Activated T-cell treated with anti-CD3 and anti-CD28 coated beads for 24 hours (primary cell): ENCODE results near the gene STK32C.

Experiments
- DNase-seq: peaks from one replicate; pipeline ENCODE4 v3.0.0-alpha.2; 2020; ENCODE audit warnings: low read depth

STK32C gene

GRCh38 chr10:132307823-132308586, at the start of gene STK32C:
Gene STK32C, minus strand, starts transcription at chr10:132307950. Its CDS starts 117 bp downstream, at chr10:132307833.
- peak; percentile 81 for DNase-seq

GRCh38 chr10:132356621-132357195, 49.0 kb upstream of the STK32C start:
- DNase-seq = no peak

- DNase-seq = no peak
These were observed 48.0 kb upstream of the STK32C start for GRCh38 chr10:132355754-132356153.

GRCh38 chr10:132355297-132355696, 47.5 kb upstream of the STK32C start:
- DNase-seq = no peak

DNA sequence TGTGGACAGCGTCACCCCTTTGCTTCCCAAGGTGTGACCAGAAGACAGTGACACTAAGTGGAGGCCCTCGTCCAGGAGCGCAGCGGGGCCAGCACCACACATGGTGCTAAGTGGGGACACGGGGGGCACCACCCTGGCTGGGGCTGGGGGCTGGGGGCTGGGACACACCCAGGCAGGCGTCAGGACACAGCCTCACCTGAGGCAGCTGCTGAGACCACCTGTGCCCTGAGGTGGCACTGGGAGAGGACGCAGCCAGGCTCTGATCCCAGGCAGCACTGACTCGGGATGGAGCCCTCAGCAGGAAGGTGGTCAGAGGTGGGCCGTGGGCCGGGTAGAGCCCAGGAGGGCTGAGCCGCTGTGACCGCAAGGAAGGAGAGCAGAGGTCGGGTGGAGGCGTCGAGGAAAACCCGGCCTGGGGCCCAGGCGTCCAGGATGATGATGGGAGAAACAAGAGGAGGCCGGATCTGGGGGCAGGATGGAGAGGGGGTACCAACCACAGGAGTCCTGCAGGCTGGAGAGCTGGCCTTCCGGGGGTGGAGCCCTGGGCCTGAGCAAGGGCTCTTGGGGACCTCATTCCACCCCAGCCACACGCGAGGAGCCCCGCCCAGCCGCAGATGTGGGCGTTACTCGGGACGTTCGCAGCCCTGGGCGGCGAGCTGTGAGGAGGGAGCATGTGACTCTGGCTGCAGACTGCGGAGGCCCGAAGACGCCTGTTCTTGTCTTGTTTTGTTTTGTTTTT, 46.8 kb upstream of the STK32C start:
- no peak for DNase-seq

GRCh38 chr10:132353456-132354355, 46.0 kb upstream of the STK32C start:
- DNase-seq = no peak

GRCh38 chr10:132352462-132353308, 44.9 kb upstream of the STK32C start:
- DNase-seq = peak; percentile 57

- DNase-seq = no peak
These were observed 43.9 kb upstream of the STK32C start for GRCh38 chr10:132351611-132352010.

GRCh38 chr10:132350946-132351345, 43.2 kb upstream of the STK32C start:
- no peak for DNase-seq

- DNase-seq = no peak
These were observed 42.6 kb upstream of the STK32C start for GRCh38 chr10:132350391-132350790.

GRCh38 chr10:132349766-132350165, 42.0 kb upstream of the STK32C start:
- no peak for DNase-seq

GRCh38 chr10:132347931-132348267, 40.1 kb upstream of the STK32C start:
- DNase-seq = no peak

GRCh38 chr10:132347211-132347930, 39.6 kb upstream of the STK32C start:
- DNase-seq = no peak

- DNase-seq = no peak
These were observed 39.1 kb upstream of the STK32C start for GRCh38 chr10:132346806-132347205.

- DNase-seq = no peak
These were observed 37.6 kb upstream of the STK32C start for GRCh38 chr10:132345345-132345744.

GRCh38 chr10:132344386-132344785, 36.6 kb upstream of the STK32C start:
- DNase-seq = no peak

DNA sequence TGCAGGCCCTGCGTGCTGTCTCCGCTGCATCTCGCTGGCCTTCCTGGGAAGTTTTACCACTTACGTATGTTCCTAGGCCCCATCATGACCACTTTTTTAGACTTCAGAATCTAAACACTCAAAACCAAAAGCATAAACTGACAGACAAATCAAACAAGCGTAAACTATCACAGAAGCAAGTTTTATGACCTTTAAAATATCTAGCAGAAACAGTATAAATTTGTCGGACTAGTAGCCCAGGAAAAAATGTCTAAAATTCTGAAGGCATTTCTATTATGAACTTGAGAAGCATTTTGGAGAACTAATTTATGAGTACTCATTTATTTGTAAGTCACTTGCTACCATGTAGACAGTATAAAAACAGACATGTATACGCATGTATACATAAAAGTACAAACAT, 34.8 kb upstream of the STK32C start:
- no peak for DNase-seq

DNA sequence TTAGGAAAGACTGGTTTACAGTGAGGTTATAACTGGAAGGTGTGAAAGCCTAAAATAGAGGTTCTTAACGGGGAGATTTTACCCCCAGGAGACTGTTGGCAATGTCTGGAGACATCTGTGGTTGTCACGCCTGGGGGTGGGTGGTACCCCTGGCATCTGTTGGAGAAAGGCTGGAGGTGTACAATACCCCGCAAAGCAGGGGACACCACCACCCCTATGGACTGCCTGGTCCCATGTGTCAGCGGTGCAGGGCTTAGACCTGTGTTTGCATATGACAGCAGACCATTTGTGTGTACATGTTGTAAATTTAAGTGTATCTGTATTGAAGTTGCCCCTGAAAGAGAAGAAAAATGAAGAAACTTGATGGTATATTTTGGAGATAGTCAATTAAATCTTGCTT, 34.0 kb upstream of the STK32C start:
- DNase-seq = no peak

DNA sequence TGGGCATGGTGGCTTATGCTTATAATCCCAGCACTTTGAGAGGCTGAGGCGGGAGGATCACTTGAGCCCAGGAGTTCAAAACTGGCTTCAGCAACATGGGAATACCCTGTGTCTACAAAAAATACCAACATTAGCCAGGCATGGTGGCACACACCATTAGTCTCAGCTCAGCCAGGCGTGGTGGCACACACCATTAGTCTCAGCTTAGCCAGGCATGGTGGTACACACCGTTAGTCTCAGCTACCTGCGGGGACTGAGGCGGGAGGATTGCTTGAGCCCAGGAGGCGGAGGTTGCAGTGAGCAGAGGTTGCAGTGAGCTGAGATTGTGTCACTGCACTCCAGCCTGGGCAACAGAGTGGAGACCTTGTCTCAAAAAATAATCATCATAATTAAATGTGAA, 33.3 kb upstream of the STK32C start:
- DNase-seq = no peak

- DNase-seq = no peak
These were observed 31.5 kb upstream of the STK32C start for GRCh38 chr10:132339276-132339675.

DNA sequence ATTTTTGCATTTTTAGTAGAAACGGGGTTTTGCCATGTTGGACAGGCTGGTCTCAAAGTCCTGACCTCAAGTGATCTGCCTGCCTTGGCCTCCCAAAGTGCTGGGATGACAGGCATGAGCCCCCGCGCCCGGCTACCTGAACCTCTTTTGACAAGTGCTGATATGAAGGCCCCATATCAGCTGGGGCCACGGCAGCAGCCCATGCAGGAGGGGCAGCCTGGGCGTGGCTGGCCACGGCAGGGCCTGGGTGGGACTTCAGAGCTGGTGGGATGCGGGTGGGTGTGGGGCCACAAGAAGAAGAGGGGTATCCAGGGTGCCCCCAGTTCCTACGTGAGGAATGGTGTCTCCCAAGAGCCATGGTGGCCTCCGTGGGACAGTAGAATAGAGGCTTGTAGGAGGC, 31.1 kb upstream of the STK32C start:
- no peak for DNase-seq
